ENCODE results near the gene GPR17.
A peak's percentile ranks its signal among the peaks of the same experiment; 100 is the strongest.

GPR17 gene

GRCh38 chr2:127650785-127651380 lies 4.9 kb downstream of the GPR17 start:
- no peak for ATAC-seq
- no peak overlapping the region for H3K27ac Mint-ChIP-seq
- no peaks in the 10 kb centered on the region for H3K36me3 Mint-ChIP-seq
- H3K4me1 Mint-ChIP-seq, result peaks cover 62% of the 10 kb centered on the region
- no peaks in the 10 kb centered on the region for H3K9me3 Mint-ChIP-seq
- H3K27me3 Mint-ChIP-seq, result no peaks in the 10 kb centered on the region
- no peak overlapping the region for H3K4me3 Mint-ChIP-seq

GRCh38 chr2:127651381-127651809 lies 5.4 kb downstream of the GPR17 start:
- no peaks in the 10 kb centered on the region for H3K9me3 Mint-ChIP-seq
- H3K4me3 Mint-ChIP-seq, result no peak overlapping the region
- ATAC-seq, result no peak

GRCh38 chr2:127651971-127652550 lies 6.1 kb downstream of the GPR17 start:
- peaks cover 7% of the 10 kb centered on the region for H3K27me3 Mint-ChIP-seq
- H3K4me3 Mint-ChIP-seq, result no peak overlapping the region
- peaks cover 60% of the 10 kb centered on the region for H3K4me1 Mint-ChIP-seq
- no peaks in the 10 kb centered on the region for H3K9me3 Mint-ChIP-seq
- ATAC-seq, result no peak
- peak overlapping the region; percentile 54 for H3K27ac Mint-ChIP-seq
- no peaks in the 10 kb centered on the region for H3K36me3 Mint-ChIP-seq

More at GRCh38 chr2:127651381-127651809, 5.4 kb downstream of the GPR17 start:
- peaks cover 60% of the 10 kb centered on the region for H3K4me1 Mint-ChIP-seq
- H3K27me3 Mint-ChIP-seq, result no peaks in the 10 kb centered on the region
- no peaks in the 10 kb centered on the region for H3K36me3 Mint-ChIP-seq
- peak overlapping the region; percentile 54 for H3K27ac Mint-ChIP-seq

GRCh38 chr2:127652786-127653357 lies 6.9 kb downstream of the GPR17 start:
- Mint-ChIP-seq H3K4me1 (peaks cover 57% of the 10 kb centered on the region), H3K9me3 (no peaks in the 10 kb centered on the region), H3K27me3 (peaks cover 10% of the 10 kb centered on the region), H3K4me3 (no peak overlapping the region), H3K27ac (peak overlapping the region; percentile 54), H3K36me3 (no peaks in the 10 kb centered on the region)
- no peak for ATAC-seq

GRCh38 chr2:127653421-127654083 lies 7.6 kb downstream of the GPR17 start:
- peaks cover 53% of the 10 kb centered on the region for H3K4me1 Mint-ChIP-seq
- H3K9me3 Mint-ChIP-seq, result no peaks in the 10 kb centered on the region
- H3K4me3 Mint-ChIP-seq, result no peak overlapping the region
- no peaks in the 10 kb centered on the region for H3K36me3 Mint-ChIP-seq
- ATAC-seq, result no peak
- no peak overlapping the region for H3K27ac Mint-ChIP-seq
- H3K27me3 Mint-ChIP-seq, result peaks cover 10% of the 10 kb centered on the region

- no peak for ATAC-seq
- H3K27me3 Mint-ChIP-seq, result peaks cover 10% of the 10 kb centered on the region
- no peak overlapping the region for H3K4me3 Mint-ChIP-seq
- H3K4me1 Mint-ChIP-seq, result peaks cover 45% of the 10 kb centered on the region
- no peaks in the 10 kb centered on the region for H3K9me3 Mint-ChIP-seq
- H3K36me3 Mint-ChIP-seq, result no peaks in the 10 kb centered on the region
- no peak overlapping the region for H3K27ac Mint-ChIP-seq
Observed at GRCh38 chr2:127654084-127654837, 8.3 kb downstream of the GPR17 start.

GRCh38 chr2:127654838-127655175 lies 8.9 kb downstream of the GPR17 start:
- Mint-ChIP-seq H3K27ac (no peak overlapping the region), H3K9me3 (no peaks in the 10 kb centered on the region), H3K36me3 (no peaks in the 10 kb centered on the region), H3K4me1 (peaks cover 44% of the 10 kb centered on the region), H3K4me3 (no peak overlapping the region), H3K27me3 (peaks cover 10% of the 10 kb centered on the region)
- ATAC-seq, result no peak

- no peak for ATAC-seq
- H3K4me3 Mint-ChIP-seq, result no peak overlapping the region
- H3K27ac Mint-ChIP-seq, result no peak overlapping the region
- H3K27me3 Mint-ChIP-seq, result peaks cover 10% of the 10 kb centered on the region
- no peaks in the 10 kb centered on the region for H3K9me3 Mint-ChIP-seq
- peaks cover 44% of the 10 kb centered on the region for H3K4me1 Mint-ChIP-seq
- no peaks in the 10 kb centered on the region for H3K36me3 Mint-ChIP-seq
Observed at GRCh38 chr2:127655209-127656073, 9.5 kb downstream of the GPR17 start.

- peaks cover 19% of the 10 kb centered on the region for H3K27me3 Mint-ChIP-seq
- H3K4me3 Mint-ChIP-seq, result no peak overlapping the region
- H3K9me3 Mint-ChIP-seq, result no peaks in the 10 kb centered on the region
- peaks cover 32% of the 10 kb centered on the region for H3K4me1 Mint-ChIP-seq
- H3K27ac Mint-ChIP-seq, result peak overlapping the region; percentile 42
- no peak for ATAC-seq
- H3K36me3 Mint-ChIP-seq, result no peaks in the 10 kb centered on the region
Observed at GRCh38 chr2:127656569-127657231, 10.7 kb downstream of the GPR17 start.

- H3K27me3 Mint-ChIP-seq, result peaks cover 24% of the 10 kb centered on the region
- peak overlapping the region; percentile 42 for H3K27ac Mint-ChIP-seq
- H3K36me3 Mint-ChIP-seq, result no peaks in the 10 kb centered on the region
- no peak overlapping the region for H3K4me3 Mint-ChIP-seq
- H3K9me3 Mint-ChIP-seq, result no peaks in the 10 kb centered on the region
- ATAC-seq, result no peak
- H3K4me1 Mint-ChIP-seq, result peaks cover 27% of the 10 kb centered on the region
Observed at GRCh38 chr2:127657232-127657595, 11.3 kb downstream of the GPR17 start.

- ATAC-seq, result no peak
- Mint-ChIP-seq H3K4me1 (peaks cover 18% of the 10 kb centered on the region), H3K27ac (no peak overlapping the region), H3K27me3 (peaks cover 29% of the 10 kb centered on the region), H3K4me3 (no peak overlapping the region), H3K36me3 (no peaks in the 10 kb centered on the region), H3K9me3 (no peaks in the 10 kb centered on the region)
Observed at GRCh38 chr2:127658146-127658545, 12.2 kb downstream of the GPR17 start.

GRCh38 chr2:127658641-127659407 lies 12.9 kb downstream of the GPR17 start:
- no peak overlapping the region for H3K4me3 Mint-ChIP-seq
- H3K27me3 Mint-ChIP-seq, result peaks cover 35% of the 10 kb centered on the region
- no peak for ATAC-seq
- H3K36me3 Mint-ChIP-seq, result no peaks in the 10 kb centered on the region
- H3K27ac Mint-ChIP-seq, result no peak overlapping the region
- H3K9me3 Mint-ChIP-seq, result no peaks in the 10 kb centered on the region
- peaks cover 17% of the 10 kb centered on the region for H3K4me1 Mint-ChIP-seq

- ATAC-seq, result peak; percentile 35
- H3K27me3 Mint-ChIP-seq, result peaks cover 41% of the 10 kb centered on the region
- no peak overlapping the region for H3K27ac Mint-ChIP-seq
Observed at GRCh38 chr2:127659408-127660290, 13.7 kb downstream of the GPR17 start.

More at GRCh38 chr2:127659408-127660290, 13.7 kb downstream of the GPR17 start:
- Mint-ChIP-seq H3K4me3 (no peak overlapping the region), H3K9me3 (no peaks in the 10 kb centered on the region), H3K4me1 (peaks cover 18% of the 10 kb centered on the region), H3K36me3 (no peaks in the 10 kb centered on the region)

Measured in stimulated activated memory B cell treated with anti-CD40 and anti-IgM and Interleukin-4, amounts not matched to agents 10 μg/mL and 1 μg/mL and 100 μg/mL, for 72 hours (primary cell).